ENCODE measurements around the gene KDF1. TPM values are rescaled to one million over a fixed set of nuclear protein-coding genes. Genes with fewer than 3 reads are reported as not detected.

The KDF1 gene, protein sequence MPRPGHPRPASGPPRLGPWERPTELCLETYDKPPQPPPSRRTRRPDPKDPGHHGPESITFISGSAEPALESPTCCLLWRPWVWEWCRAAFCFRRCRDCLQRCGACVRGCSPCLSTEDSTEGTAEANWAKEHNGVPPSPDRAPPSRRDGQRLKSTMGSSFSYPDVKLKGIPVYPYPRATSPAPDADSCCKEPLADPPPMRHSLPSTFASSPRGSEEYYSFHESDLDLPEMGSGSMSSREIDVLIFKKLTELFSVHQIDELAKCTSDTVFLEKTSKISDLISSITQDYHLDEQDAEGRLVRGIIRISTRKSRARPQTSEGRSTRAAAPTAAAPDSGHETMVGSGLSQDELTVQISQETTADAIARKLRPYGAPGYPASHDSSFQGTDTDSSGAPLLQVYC
- 0.21 TPM for total RNA-seq (ENCODE audit: unreplicated experiment)
- long read RNA-seq, result 0 reads

- DNase-seq (ENCODE audit: low spot score), result no peak
- H3K27ac Mint-ChIP-seq (ENCODE audit: unreplicated experiment), result no peak within 1 kb of the TSS
- peaks cover 18% of the 10 kb centered on the region for H3K4me1 Mint-ChIP-seq (ENCODE audit: unreplicated experiment)
- peaks cover 8% of the 10 kb centered on the region for H3K27me3 Mint-ChIP-seq (ENCODE audit: unreplicated experiment)
- peak within 1 kb of the TSS; percentile 90 for H3K4me3 Mint-ChIP-seq (ENCODE audit: unreplicated experiment)
- H3K36me3 Mint-ChIP-seq (ENCODE audit: low read depth, unreplicated experiment), result no peaks in the 10 kb centered on the region
- no peaks in the 10 kb centered on the region for H3K9me3 Mint-ChIP-seq (ENCODE audit: unreplicated experiment)
- TF ChIP-seq, protein P1, sequence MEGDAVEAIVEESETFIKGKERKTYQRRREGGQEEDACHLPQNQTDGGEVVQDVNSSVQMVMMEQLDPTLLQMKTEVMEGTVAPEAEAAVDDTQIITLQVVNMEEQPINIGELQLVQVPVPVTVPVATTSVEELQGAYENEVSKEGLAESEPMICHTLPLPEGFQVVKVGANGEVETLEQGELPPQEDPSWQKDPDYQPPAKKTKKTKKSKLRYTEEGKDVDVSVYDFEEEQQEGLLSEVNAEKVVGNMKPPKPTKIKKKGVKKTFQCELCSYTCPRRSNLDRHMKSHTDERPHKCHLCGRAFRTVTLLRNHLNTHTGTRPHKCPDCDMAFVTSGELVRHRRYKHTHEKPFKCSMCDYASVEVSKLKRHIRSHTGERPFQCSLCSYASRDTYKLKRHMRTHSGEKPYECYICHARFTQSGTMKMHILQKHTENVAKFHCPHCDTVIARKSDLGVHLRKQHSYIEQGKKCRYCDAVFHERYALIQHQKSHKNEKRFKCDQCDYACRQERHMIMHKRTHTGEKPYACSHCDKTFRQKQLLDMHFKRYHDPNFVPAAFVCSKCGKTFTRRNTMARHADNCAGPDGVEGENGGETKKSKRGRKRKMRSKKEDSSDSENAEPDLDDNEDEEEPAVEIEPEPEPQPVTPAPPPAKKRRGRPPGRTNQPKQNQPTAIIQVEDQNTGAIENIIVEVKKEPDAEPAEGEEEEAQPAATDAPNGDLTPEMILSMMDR (IDR thresholded peaks at IDR 0.05; ENCODE audit: unreplicated experiment), result no peak
These were observed at the start of gene KDF1 for GRCh38 chr1:26959722-26960624. Gene KDF1 (minus strand): TSS chr1:26960468. CDS start chr1:26952380, 8,088 bp downstream.

- Mint-ChIP-seq H3K36me3 (ENCODE audit: low read depth, unreplicated experiment) (no peaks in the 10 kb centered on the region), H3K4me3 (ENCODE audit: unreplicated experiment) (no peak overlapping the region), H3K27me3 (ENCODE audit: unreplicated experiment) (no peaks in the 10 kb centered on the region), H3K4me1 (ENCODE audit: unreplicated experiment) (peaks cover 12% of the 10 kb centered on the region), H3K9me3 (ENCODE audit: unreplicated experiment) (no peaks in the 10 kb centered on the region), H3K27ac (ENCODE audit: unreplicated experiment) (no peak overlapping the region)
- TF ChIP-seq, protein P1 (IDR thresholded peaks at IDR 0.05; ENCODE audit: unreplicated experiment), result no peak
- DNase-seq (ENCODE audit: low spot score), result no peak
These were observed 49.4 kb upstream of the KDF1 start for GRCh38 chr1:27009601-27010197.

- Mint-ChIP-seq H3K4me3 (ENCODE audit: unreplicated experiment) (no peak overlapping the region), H3K4me1 (ENCODE audit: unreplicated experiment) (peaks cover 12% of the 10 kb centered on the region), H3K27me3 (ENCODE audit: unreplicated experiment) (peaks cover 1% of the 10 kb centered on the region), H3K9me3 (ENCODE audit: unreplicated experiment) (no peaks in the 10 kb centered on the region), H3K27ac (ENCODE audit: unreplicated experiment) (no peak overlapping the region), H3K36me3 (ENCODE audit: low read depth, unreplicated experiment) (no peaks in the 10 kb centered on the region)
- DNase-seq (ENCODE audit: low spot score), result no peak
- TF ChIP-seq, protein P1 (IDR thresholded peaks at IDR 0.05; ENCODE audit: unreplicated experiment), result no peak
These were observed 47.8 kb upstream of the KDF1 start for GRCh38 chr1:27007909-27008582.

DNA sequence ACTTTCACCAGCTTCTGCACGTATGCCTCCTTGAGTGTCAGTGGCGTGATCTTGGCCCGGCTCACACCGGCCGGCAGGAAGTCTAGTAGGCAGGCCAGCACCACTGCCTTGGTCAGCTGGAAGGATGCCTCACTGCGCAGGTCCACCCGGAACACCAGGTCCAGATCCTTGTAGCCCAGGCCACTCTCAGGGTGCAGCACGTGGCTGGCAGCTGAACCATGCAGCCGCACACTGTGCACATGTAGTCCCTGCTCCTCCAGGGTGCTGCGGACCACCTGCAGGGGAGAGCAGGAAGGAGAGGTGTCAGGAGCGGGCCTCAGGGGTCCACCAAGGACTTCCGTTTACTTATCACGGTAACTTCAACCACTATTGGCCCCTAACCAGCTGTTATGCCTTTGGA, 46.4 kb upstream of the KDF1 start:
- Mint-ChIP-seq H3K27ac (ENCODE audit: unreplicated experiment) (no peak overlapping the region), H3K27me3 (ENCODE audit: unreplicated experiment) (peaks cover 1% of the 10 kb centered on the region), H3K4me3 (ENCODE audit: unreplicated experiment) (no peak overlapping the region), H3K9me3 (ENCODE audit: unreplicated experiment) (no peaks in the 10 kb centered on the region), H3K36me3 (ENCODE audit: low read depth, unreplicated experiment) (no peaks in the 10 kb centered on the region), H3K4me1 (ENCODE audit: unreplicated experiment) (peaks cover 10% of the 10 kb centered on the region)
- no peak for DNase-seq (ENCODE audit: low spot score)
- TF ChIP-seq, protein P1 (IDR thresholded peaks at IDR 0.05; ENCODE audit: unreplicated experiment), result no peak

Measured in endothelial cell (in vitro differentiated cells).